Stimulated activated CD8-positive, alpha-beta memory T cell treated with anti-CD3 and anti-CD28 coated beads, Interleukin-12 subunit alpha, Interleukin-12 subunit beta, amount 100 ng/mL, for 1 hour (primary cell): ENCODE results near the gene DROSHA.
"Not testable (repeated sequence)": the region's sequence is repeated elsewhere in the genome, so short reads cannot be mapped to it uniquely, and the experiment has no call there.

ENCODE experiments used
- DNase-seq: peaks from one replicate; pipeline ENCODE4 v3.0.0-alpha.2; 2020; ENCODE audit warnings: low read depth

The DROSHA gene

GRCh38 chr5:31378838-31379237 lies 153.1 kb downstream of the DROSHA start:
- no peak for DNase-seq

- no peak for DNase-seq
Observed at GRCh38 chr5:31378136-31378535, 153.8 kb downstream of the DROSHA start.

GRCh38 chr5:31377274-31377946 lies 154.5 kb downstream of the DROSHA start:
- no peak for DNase-seq

- DNase-seq, result no peak
Observed at GRCh38 chr5:31375999-31376720, 155.7 kb downstream of the DROSHA start.

GRCh38 chr5:31372124-31372523 lies 159.8 kb downstream of the DROSHA start:
- no peak for DNase-seq

GRCh38 chr5:31366941-31367340 lies 165.0 kb downstream of the DROSHA start:
- no peak for DNase-seq

- DNase-seq, result no peak
Observed at GRCh38 chr5:31365776-31366175, 166.1 kb downstream of the DROSHA start.

GRCh38 chr5:31364881-31365636 lies 166.8 kb downstream of the DROSHA start:
- no peak for DNase-seq

- DNase-seq, result no peak
Observed at GRCh38 chr5:31362931-31363568, 168.8 kb downstream of the DROSHA start.

- no peak for DNase-seq
Observed at GRCh38 chr5:31362529-31362900, 169.4 kb downstream of the DROSHA start.

- not testable (repeated sequence) for DNase-seq
Observed at GRCh38 chr5:31361704-31362528, 170.0 kb downstream of the DROSHA start.

- DNase-seq, result no peak
Observed at GRCh38 chr5:31361234-31361633, 170.7 kb downstream of the DROSHA start.

- DNase-seq, result no peak
Observed at GRCh38 chr5:31359839-31360238, 172.1 kb downstream of the DROSHA start.

- no peak for DNase-seq
Observed at GRCh38 chr5:31357038-31357437, 174.9 kb downstream of the DROSHA start.

GRCh38 chr5:31355337-31355736 lies 176.6 kb downstream of the DROSHA start:
- DNase-seq, result no peak
